ENCODE data around the gene FILIP1. TPM values are rescaled to one million over a fixed set of nuclear protein-coding genes. Genes with fewer than 3 reads are reported as not detected.
A peak's percentile ranks its signal among the peaks of the same experiment; 100 is the strongest.

Gene FILIP1
- total RNA-seq, 1 experiment from 2014 or later: 2.9 TPM

- no peak for TF ChIP-seq PRDM15 (CRISPR knock-in tag; IDR thresholded peaks at IDR 0.05)
These were observed 149.1 kb downstream of the FILIP1 start for GRCh38 chr6:75344455-75344854.

DNA sequence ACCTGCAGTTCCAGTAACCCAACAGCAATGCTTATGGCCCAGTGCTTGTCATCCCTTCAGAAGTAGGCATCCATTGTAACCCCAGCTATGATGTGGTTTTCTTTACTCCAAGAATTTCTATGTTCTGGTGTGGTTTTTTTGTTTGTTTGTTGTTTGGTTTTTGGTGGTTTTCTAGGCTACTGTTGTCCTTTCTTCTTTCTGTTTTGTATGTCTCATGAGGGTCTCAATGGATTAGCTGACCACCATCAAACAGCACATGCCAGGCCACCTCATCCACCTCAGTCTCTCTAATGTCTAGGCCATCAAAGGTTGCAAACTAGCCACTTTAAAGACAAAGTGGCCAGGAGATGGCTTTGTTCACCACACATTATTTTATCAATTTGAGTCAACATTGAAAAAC, 149.6 kb downstream of the FILIP1 start:
- CTCF ChIA-PET: no interaction called here
- ATAC-seq (no peak), DNase-seq (ENCODE audit: low spot score) (no peak)
- Mint-ChIP-seq H3K27ac (no peak overlapping the region), H3K36me3 (no peaks in the 10 kb centered on the region), H3K9me3 (no peaks in the 10 kb centered on the region), H3K4me3 (no peak overlapping the region), H3K4me1 (peaks cover 26% of the 10 kb centered on the region), H3K27me3 (ENCODE audit: low read depth) (no peaks in the 10 kb centered on the region)
- TF ChIP-seq ATF3 (CRISPR knock-in tag; conservative IDR thresholded peaks at IDR 0.05) (no peak), TCF7 (CRISPR knock-in tag; IDR thresholded peaks at IDR 0.05; ENCODE audit: low read depth) (no peak), ZNF425 (CRISPR knock-in tag; conservative IDR thresholded peaks at IDR 0.05) (no peak), ZNF317 (CRISPR knock-in tag; IDR thresholded peaks at IDR 0.05; ENCODE audit: borderline replicate concordance, low read depth) (no peak)
- TF ChIP-seq, protein P1, sequence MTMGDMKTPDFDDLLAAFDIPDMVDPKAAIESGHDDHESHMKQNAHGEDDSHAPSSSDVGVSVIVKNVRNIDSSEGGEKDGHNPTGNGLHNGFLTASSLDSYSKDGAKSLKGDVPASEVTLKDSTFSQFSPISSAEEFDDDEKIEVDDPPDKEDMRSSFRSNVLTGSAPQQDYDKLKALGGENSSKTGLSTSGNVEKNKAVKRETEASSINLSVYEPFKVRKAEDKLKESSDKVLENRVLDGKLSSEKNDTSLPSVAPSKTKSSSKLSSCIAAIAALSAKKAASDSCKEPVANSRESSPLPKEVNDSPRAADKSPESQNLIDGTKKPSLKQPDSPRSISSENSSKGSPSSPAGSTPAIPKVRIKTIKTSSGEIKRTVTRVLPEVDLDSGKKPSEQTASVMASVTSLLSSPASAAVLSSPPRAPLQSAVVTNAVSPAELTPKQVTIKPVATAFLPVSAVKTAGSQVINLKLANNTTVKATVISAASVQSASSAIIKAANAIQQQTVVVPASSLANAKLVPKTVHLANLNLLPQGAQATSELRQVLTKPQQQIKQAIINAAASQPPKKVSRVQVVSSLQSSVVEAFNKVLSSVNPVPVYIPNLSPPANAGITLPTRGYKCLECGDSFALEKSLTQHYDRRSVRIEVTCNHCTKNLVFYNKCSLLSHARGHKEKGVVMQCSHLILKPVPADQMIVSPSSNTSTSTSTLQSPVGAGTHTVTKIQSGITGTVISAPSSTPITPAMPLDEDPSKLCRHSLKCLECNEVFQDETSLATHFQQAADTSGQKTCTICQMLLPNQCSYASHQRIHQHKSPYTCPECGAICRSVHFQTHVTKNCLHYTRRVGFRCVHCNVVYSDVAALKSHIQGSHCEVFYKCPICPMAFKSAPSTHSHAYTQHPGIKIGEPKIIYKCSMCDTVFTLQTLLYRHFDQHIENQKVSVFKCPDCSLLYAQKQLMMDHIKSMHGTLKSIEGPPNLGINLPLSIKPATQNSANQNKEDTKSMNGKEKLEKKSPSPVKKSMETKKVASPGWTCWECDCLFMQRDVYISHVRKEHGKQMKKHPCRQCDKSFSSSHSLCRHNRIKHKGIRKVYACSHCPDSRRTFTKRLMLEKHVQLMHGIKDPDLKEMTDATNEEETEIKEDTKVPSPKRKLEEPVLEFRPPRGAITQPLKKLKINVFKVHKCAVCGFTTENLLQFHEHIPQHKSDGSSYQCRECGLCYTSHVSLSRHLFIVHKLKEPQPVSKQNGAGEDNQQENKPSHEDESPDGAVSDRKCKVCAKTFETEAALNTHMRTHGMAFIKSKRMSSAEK (CRISPR knock-in tag; IDR thresholded peaks at IDR 0.05; ENCODE audit: borderline replicate concordance): no peak
- POLR2A ChIA-PET: interaction anchor here (1.6 kb wide), 1 partner anchor 9 kb away, joined by 4 read pairs; no protein-coding TSS in a partner anchor

More at GRCh38 chr6:75344455-75344854, 149.1 kb downstream of the FILIP1 start:
- H3K4me1 Mint-ChIP-seq: peaks cover 24% of the 10 kb centered on the region
- ChIA-PET POLR2A (interaction anchor here (1.6 kb wide), 1 partner anchor 10 kb away, joined by 4 read pairs; no protein-coding TSS in a partner anchor), CTCF (interaction anchor here (1.2 kb wide), 1 partner anchor 9 kb away, joined by 5 read pairs; no protein-coding TSS in a partner anchor)
- no peak for ATAC-seq
- H3K36me3 Mint-ChIP-seq: no peaks in the 10 kb centered on the region
- no peak overlapping the region for H3K4me3 Mint-ChIP-seq
- no peak for DNase-seq (ENCODE audit: low spot score)
- H3K27me3 Mint-ChIP-seq (ENCODE audit: low read depth): no peaks in the 10 kb centered on the region
- H3K9me3 Mint-ChIP-seq: no peaks in the 10 kb centered on the region
- H3K27ac Mint-ChIP-seq: no peak overlapping the region

DNA sequence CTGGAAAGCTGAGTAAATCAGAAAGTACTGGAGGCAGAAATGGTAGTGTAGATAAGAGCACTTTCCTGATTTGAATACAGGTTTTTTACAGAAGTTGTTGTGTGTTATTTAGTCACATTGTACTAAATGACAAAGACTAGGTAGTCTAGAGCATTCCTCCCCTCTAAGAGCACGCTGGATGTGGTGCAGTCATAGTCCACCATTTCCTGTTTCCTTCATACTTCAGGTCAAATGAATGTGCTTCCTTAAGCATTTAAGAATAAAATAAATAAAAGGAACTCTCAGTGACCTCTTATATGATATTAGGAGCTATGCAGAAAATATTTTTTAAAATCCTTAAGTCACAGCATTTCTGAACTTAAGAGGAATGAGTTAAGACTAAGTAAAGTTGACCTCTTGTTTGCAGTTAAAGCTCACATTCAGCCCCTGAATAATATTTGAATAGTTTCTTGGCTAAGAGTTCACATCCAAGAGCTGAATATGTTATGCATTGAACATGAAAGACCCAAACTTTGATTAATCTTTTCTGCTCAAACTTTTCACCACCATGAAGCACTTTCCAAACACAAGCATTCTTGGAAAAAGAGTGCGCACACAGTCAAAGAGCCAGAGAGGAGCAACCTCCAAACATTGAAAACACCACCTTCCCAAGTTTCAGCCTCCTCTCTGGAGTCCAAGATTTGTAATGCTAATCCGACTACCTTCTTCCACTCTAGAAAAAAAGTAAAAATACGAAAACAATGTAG, 155.6 kb downstream of the FILIP1 start:
- H3K9me3 Mint-ChIP-seq: peaks cover 7% of the 10 kb centered on the region
- POLR2A ChIA-PET: interaction anchor here (1.0 kb wide), 1 partner anchor 11 kb away, joined by 3 read pairs; no protein-coding TSS in a partner anchor
- peaks cover 60% of the 10 kb centered on the region for H3K4me1 Mint-ChIP-seq
- CTCF ChIA-PET: no interaction called here
- no peak overlapping the region for H3K4me3 Mint-ChIP-seq
- peak overlapping the region; percentile 24; the same call in 1 of the 2 replicates for H3K27ac Mint-ChIP-seq
- ATAC-seq (no peak), DNase-seq (ENCODE audit: low spot score) (no peak)
- peaks cover 2% of the 10 kb centered on the region; the same call in 1 of the 2 replicates for H3K36me3 Mint-ChIP-seq
- no peaks in the 10 kb centered on the region for H3K27me3 Mint-ChIP-seq (ENCODE audit: low read depth)
- TF ChIP-seq FOXP1 (CRISPR knock-in tag; IDR thresholded peaks at IDR 0.05; ENCODE audit: borderline replicate concordance) (no peak), NR3C1 (CRISPR knock-in tag; conservative IDR thresholded peaks at IDR 0.05; ENCODE audit: low read depth) (no peak), AR (CRISPR knock-in tag; IDR thresholded peaks at IDR 0.05) (no peak), ZNF317 (CRISPR knock-in tag; IDR thresholded peaks at IDR 0.05; ENCODE audit: borderline replicate concordance, low read depth) (no peak), ZNF671 (CRISPR knock-in tag; IDR thresholded peaks at IDR 0.05) (no peak)
- TF ChIP-seq, protein P2, sequence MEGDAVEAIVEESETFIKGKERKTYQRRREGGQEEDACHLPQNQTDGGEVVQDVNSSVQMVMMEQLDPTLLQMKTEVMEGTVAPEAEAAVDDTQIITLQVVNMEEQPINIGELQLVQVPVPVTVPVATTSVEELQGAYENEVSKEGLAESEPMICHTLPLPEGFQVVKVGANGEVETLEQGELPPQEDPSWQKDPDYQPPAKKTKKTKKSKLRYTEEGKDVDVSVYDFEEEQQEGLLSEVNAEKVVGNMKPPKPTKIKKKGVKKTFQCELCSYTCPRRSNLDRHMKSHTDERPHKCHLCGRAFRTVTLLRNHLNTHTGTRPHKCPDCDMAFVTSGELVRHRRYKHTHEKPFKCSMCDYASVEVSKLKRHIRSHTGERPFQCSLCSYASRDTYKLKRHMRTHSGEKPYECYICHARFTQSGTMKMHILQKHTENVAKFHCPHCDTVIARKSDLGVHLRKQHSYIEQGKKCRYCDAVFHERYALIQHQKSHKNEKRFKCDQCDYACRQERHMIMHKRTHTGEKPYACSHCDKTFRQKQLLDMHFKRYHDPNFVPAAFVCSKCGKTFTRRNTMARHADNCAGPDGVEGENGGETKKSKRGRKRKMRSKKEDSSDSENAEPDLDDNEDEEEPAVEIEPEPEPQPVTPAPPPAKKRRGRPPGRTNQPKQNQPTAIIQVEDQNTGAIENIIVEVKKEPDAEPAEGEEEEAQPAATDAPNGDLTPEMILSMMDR (IDR thresholded peaks at IDR 0.05): no peak
